Hematopoietic multipotent progenitor cell treated with erythropoietin and hydrocortisone succinate and interleukin-3 and kit ligand, for 4 days (in vitro differentiated cells): ENCODE measurements around the gene CD37.
"Not testable (repeated sequence)": the region's sequence is repeated elsewhere in the genome, so short reads cannot be mapped to it uniquely, and the experiment has no call there.

ENCODE experiments used
- DNase-seq: peaks from one replicate; pipeline ENCODE4 v3.0.0-alpha.2; 2015

The CD37 gene

DNA sequence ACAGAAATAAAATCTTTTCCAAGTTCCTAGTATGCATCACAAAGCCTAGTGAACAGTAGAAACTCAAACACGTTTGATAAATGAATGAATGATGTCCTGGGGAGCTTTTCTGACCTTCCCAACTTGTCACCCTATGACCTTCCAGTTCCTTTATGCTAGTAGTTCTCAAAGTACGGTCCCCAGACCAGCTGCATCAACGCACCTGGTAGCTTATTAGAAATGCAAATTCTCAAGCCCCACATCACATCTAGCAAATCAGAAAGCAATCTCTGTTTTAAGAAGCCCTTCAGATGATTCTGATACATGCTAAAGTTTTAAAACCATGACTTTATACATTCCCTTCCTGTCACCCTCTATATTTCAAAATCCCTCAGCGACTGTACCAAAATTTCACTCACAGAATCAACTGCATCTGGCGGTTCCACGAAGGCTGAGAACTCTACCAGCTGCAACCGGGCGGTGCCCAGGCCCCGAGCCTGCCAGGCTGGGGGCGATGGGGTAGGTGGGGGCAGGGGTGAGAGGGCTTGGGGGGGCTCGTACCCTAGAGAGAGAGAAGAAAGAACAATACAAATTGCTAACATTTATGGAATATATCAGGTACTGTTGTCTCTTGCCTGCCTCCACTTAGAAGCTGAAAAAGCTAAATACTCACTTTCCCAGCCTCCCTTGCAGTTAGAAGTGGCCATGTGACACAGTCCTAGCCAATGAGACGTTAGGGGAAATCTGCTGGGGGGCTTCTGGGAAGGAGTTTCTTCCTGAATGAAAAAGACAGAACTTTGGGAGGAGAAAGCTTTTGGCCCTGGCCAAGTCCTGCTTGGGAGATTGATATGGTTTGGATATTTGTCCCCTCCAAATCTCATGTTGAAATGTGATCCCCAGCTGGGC lies 13.3 kb downstream of the CD37 start:
- no peak for DNase-seq

- no peak for DNase-seq
Observed at GRCh38 chr19:49349567-49349966, 14.4 kb downstream of the CD37 start.

DNA sequence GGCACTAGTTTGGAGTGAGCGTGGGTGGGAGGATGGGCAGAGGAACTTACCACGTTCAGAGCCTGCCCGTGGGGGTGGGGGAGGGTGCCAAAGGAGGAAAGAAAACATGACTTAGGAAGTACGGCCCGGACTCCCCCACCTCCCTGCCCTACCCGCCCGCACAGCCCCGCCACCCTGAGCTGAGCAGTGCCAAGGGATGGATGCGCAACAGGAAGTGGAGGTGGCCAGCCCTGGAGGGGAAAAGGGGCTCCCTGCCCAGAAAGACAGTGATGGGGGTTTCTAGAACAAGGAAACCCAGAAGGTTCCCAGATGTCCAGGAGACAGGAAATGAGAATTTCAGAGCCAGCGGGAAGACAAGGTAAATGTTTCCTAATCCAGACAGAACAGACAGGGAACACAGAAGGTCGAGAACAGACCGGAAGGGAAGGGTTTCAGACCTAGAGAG lies 20.7 kb downstream of the CD37 start:
- no peak for DNase-seq

DNA sequence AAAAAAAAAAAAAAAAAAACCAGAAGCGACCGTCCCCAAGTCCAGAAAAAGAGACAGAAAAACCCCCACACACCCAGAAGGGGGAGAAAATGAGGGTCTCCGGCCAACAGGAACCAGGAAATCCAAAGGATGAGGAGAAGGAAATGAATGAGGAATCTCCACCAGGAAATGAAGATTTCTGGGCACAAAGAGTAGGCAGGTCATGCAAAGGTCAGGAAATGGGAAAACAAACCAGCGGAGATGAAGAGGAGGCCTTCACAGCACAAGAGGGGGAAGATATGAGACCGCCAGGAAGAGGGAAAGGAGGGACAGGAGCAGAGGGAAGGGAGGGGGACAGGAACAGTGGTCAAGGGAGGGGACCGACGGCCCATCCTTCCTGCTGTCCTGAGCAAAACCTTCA lies 21.2 kb downstream of the CD37 start:
- DNase-seq, result no peak

DNA sequence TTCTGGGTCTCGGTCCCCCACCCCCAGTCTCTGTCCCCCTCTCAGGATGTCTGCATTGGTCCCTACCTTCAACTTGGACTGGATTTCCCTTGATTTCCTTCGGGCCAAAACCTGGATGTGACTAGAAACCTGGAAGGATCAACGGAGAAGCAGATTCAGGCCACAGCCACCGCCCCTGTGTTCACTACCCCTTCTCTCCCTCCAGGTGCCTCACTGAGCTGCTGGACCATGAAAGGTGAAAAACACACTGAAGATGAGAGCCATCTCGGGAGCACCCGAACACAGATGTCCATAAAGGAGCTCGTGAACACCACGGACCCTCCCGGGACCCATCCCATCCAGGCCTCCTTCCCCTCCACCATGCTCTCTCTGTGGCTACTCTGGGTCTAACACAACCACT lies 22.0 kb downstream of the CD37 start:
- no peak for DNase-seq

DNA sequence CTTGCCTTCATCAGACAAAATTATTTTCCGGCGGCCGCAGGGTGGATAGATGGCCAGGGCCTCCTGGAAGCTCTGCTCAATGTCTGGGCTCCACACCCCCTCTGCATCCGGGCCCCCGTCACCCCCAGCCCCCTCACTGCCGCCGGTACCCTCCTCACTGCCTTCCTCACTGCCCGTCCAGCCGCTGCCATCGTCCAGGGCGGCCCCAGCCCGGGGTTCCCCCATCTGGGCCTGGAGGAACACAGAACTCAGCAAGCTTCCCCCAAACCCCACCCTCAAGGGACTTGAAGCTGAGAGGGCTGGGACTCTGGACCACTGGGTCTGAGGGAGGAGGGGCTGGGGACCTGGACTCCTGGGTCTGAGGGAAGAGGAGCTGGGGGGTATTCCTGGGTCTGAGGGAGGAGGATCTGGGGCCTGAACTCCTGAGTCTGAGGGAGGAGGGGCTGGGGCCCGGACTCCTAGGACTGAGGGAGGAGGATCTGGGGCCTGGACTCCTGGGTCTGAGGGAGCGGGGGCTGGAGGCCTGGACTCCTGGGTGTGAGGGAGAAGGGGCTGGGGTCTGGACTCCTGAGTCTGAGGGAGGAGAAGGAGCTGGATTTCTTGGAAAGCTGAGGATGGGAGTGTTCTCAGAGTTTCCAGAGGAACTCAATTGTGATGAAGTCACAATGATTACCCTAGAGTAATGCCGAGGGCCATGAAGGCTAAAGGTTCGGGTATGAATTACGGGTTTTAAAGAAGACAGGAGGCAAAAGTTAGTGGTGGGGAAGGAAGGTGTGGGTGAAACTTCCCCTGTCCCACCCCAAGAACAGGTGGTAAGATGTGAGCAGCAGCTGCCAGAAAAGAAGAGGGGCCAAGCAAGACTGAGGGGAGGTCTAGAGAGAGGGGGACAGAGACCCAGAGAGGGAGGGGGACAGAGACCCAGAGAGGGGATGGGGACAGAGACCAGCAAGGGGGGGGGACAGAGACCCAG lies 24.9 kb downstream of the CD37 start:
- DNase-seq, result no peak

DNA sequence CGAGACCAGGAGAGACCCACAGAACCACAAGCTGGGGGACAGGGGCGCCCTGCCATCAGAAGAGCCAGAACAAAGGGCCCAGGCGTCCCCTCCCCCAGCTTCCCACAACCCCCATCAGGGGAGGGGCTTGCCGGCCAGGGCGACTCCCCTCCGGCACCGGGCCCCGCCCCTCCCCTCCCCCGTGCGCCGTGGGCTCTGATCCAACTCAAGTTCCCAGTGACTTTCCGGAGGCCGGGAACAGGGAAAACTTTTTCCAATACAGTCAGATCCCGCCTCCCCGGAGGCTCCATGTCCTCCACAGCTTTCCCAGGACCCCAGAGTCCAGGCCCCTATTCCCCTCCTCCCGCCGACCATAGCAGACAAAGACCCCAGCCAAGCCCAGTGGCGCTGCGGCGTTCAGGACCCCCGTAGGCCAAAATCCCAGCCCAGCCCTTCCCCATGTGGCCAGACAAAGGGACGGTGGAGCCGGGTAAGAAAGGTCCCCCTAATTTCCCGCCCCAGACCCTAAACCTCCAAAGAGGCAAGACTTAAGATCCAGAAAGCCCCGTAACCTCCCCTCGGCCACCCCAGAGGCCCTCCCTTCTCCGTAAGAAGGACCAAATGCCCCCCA lies 26.3 kb downstream of the CD37 start:
- DNase-seq, result no peak

DNA sequence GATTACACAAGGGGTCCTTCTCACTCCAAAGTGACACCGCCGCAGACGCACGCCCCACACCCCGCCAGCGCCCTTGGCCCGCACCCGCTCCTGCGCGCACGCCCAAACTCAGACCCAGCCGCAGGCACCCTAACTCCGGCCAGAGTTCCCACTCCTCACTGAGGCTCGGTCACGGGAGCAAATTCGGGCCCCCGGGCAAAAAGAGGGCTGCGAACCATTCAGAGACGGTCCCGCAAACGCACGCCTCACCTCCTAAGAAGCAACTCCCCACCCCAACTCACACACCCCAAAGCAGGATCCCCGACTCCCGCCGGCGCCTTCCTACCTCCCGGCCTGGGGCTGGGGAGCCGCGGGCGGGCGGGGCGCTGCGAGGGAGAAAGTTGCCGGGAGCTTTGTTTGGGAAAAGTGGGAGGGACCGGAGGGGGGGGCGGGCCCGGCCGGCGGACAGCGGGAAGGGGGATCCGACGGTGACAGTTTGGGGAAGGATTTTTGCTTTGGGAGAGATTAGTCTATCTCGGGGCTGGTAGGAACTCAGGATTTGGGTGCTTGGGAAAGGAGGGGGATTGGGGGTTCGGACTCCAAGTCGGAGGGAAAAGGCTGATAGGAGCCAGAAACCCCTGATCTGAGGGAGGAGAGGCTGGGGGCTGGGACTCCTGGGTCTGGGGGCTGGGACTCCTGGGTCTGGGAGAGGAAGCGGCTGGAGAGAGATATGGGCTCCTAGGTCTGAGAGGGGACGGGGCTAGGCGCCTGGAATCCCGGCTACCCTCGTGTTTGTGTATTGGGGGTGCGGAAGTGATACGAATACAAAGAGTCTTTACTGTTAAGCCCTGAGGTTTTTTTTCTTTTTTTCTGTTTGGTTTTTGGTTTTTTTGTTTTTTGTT lies 27.1 kb downstream of the CD37 start, which contains the start of gene TEAD2:
TEAD2 (minus strand) TSS at position 369 of the 881 bp plus-strand sequence. CDS start 2,341 bp downstream, outside the sequence.
- no peak for DNase-seq

DNA sequence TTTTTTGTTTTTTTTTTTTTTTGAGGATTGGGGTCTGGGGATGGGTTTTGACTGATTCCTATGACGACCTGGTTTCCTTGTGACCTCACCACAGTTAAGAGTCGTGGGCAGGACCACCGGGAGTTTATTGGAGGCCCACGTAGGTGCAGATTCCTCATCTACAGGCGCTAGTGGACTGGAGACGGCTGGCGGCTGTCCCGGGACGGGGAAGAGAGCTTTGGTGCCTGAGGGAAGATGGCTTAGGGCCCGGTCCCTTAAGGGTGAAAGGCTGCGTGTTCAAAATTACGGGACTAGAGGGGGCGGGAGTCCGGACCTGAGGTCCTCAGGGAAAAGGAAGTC lies 27.7 kb downstream of the CD37 start:
- DNase-seq, result no peak

DNA sequence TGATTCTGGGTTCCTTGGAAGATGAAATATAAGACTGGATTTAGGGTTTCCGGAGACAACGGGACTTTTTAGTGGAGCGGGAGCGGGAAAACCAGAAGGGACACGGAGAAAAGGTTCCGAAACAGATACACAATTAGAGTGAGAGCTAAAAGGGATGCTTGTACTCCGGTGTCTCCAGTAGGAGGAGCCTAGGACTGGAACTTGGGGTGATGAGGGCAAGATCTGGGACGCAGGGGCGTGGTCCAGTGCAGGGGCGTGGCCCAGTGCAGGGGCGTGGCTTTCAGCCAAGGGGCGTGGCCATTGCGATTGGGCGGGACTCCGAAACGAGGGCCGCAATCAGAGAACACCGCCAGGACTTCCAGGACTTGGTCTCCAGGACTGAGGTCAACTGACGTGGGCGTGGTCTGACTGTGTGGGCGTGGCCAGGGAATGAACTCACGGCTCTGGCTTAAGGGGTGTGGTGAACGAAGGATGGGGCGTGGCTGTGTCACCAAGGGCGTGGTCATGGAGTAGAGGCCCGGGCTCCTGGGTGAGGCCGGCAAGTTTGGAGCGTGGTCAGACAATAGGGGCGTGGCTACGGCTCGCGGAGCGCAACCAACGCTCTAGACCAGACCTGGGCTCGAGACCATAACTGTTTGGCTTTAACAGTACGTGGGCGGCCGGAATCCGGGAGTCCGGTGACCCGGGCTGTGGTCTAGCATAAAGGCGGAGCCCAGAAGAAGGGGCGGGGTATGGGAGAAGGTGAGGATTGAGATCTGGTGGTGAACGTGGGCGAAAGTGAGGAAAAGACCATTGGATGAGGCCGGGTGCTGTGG lies 28.3 kb downstream of the CD37 start, which contains the start of gene DKKL1:
DKKL1 (plus strand) TSS at position 610 of the 815 bp plus-strand sequence; CDS start at position 732, 122 bp downstream.
- DNase-seq, result peak; percentile 97

- no peak for DNase-seq
Observed at GRCh38 chr19:49364083-49364737, 29.0 kb downstream of the CD37 start.

DNA sequence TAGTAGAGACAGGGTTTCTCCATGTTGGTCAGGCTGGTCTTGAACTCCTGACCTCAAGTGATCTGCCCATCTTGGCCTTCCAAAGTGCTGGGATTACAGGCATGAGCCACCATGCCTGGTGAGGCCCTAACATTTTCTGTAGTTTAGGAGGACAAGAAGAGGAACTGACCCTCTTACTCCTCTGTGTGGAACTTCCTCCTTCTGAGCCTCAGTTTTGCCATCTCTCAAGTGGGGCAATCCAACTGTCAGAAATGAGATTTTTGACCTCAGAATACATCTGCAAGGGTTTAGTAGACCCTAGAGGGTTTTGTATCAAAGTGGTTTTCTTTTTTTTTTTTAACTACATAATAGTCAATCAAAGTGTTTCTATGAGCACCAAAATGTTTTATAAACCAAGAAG lies 30.9 kb downstream of the CD37 start:
- DNase-seq, result no peak

DNA sequence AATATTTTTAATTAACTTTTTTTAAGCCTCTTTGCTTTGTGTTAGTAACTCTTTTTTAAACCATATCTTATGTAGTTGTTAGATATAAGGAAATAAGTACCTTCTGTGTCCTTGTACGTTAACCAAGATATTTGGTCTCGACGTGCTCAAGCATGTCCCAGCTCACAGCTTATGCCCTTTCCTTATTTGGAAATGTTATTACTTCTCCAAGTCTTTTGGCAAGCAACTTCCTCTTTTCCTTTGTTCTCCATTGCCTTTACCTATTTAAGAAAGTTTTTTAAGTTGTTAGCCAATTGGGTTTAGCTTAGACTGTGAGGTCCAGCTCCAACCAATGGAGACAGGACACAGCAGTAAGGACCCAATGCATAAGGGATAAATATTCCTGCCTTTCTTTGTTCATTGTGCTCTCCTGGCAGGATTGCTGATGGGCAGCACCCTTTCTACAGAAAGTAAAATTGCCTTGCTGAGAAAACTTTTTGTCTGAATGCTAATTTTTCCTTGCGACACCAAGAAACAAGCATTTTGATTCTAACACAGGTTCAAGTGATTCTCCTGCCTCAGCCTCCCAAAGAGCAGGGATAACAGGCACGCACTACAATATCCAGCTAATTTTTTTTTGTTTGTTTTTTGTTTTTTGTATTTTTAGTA lies 33.6 kb downstream of the CD37 start:
- no peak for DNase-seq

DNA sequence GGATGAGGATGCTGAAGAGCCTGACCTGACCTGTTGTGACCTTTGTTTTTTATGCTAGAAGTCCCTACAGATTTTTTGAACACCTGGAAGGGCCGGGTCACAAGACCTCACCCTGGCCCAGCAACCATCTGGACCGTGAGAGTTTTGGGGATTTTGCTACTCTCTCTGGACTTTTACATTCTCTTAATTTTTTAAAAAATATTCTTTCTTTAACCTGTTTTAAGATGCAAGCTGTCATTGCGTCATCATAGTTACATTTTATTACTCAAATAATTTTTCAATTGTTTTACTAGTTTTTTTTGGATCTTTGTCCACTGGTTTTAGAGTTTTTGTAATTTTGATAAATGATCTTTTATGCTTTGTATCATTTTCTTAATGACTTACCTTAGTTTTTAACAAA lies 36.0 kb downstream of the CD37 start:
- no peak for DNase-seq

GRCh38 chr19:49373174-49373573 lies 38.0 kb downstream of the CD37 start:
- DNase-seq, result not testable (repeated sequence)

DNA sequence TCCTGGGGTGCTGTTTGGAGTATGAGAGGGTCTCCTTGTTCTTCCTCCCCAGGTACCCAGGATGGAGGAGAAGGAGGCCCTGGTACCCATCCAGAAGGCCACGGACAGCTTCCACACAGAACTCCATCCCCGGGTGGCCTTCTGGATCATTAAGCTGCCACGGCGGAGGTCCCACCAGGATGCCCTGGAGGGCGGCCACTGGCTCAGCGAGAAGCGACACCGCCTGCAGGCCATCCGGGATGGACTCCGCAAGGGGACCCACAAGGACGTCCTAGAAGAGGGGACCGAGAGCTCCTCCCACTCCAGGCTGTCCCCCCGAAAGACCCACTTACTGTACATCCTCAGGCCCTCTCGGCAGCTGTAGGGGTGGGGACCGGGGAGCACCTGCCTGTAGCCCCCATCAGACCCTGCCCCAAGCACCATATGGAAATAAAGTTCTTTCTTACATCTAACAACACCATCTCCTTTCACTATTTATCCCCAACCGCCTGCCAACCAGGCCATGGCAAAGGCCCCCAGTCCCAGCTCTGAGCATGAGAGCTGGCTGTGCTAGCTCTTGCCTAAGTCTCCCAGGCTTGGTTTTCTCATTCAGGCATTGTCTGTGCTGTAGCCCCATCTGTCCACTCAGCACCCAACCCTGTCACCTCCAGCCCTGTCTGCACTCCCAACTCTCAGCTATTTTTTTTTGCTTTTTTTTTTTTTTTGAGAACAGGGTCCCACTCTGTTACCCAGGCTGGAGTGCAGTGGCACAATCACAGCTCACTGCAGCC lies 39.6 kb downstream of the CD37 start:
- no peak for DNase-seq

DNA sequence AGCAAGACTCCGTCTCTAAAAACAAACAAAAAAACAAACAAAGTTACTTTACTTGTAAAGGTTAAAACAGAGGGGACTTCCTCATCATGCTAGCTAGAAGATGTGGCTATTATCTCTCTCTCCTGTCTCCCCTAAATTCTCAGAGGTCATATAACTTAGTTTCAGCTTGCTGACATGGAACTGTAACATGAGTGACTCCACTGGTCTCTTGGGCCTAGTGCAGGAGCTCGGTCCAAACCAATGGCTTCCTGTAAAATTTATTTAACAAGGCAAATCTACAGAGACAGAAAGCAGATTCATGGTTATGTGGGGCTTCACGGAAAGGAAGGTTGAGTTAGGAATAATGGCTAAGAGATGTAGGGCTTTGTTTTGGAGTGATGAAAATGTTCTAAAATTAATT lies 43.3 kb downstream of the CD37 start:
- no peak for DNase-seq

DNA sequence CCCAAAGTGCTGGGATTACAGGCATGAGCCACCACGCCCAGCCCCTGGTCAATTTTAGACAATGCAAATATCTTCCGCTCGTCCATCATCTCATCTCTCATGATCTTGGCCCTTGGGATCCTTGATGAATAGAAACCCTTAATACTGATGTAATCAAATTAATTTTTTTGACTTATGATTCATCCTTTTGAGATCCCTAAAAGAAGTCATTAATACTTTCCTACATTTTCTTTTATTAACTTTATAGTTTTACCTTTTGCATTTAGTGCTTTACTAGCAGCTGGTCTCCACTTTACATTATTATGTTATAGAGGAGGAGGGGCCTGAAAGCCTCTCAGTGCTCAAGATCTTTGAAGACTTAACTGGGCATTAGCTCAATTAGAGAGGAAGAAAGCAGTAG lies 45.2 kb downstream of the CD37 start:
- no peak for DNase-seq

- DNase-seq, result no peak
Observed at GRCh38 chr19:49382639-49383038, 47.4 kb downstream of the CD37 start.
